HEK293 (cell line): ENCODE results near the gene CCDC57.

ENCODE experiments used
- BCL11B ChIP-seq: fragments of 450-650 bp; formaldehyde crosslinking; IDR thresholded peaks from 2 replicates; pipeline ENCODE4 v1.5.1; 2016; ENCODE audit warnings: low read depth, missing biosample characterization, missing genetic modification characterization
- CTCF ChIP-seq: fragments of 450-650 bp; formaldehyde crosslinking; IDR thresholded peaks from 2 replicates; pipeline ENCODE4 v1.5.1; 2016; ENCODE audit warnings: missing biosample characterization, missing genetic modification characterization
- GLIS1 ChIP-seq: fragments of 450-650 bp; formaldehyde crosslinking; IDR thresholded peaks from 2 replicates; pipeline ENCODE4 v1.5.1; 2016; ENCODE audit warnings: missing biosample characterization, missing genetic modification characterization
- GLIS2 ChIP-seq: fragments of 450-650 bp; formaldehyde crosslinking; IDR thresholded peaks from 2 replicates; pipeline ENCODE4 v1.5.1; 2016; ENCODE audit warnings: missing biosample characterization, missing genetic modification characterization
- KLF1 ChIP-seq: fragments of 450-650 bp; formaldehyde crosslinking; IDR thresholded peaks from 2 replicates; pipeline ENCODE4 v1.5.1; 2016; ENCODE audit warnings: missing biosample characterization, missing genetic modification characterization
- KLF10 ChIP-seq: fragments of 450-650 bp; IDR thresholded peaks from 2 replicates; pipeline ENCODE4 v1.5.1; 2018; ENCODE audit warnings: missing biosample characterization, mild to moderate bottlenecking, missing genetic modification characterization
- PRDM2 ChIP-seq: fragments of 450-650 bp; formaldehyde crosslinking; IDR thresholded peaks from 2 replicates; pipeline ENCODE4 v1.5.1; 2016; ENCODE audit warnings: missing biosample characterization, missing genetic modification characterization, borderline replicate concordance
- SETDB1 ChIP-seq: IDR thresholded peaks from one replicate; pipeline ENCODE4 v1.6.1; 2017; ENCODE audit warnings: mild to moderate bottlenecking, low read length, moderate library complexity, mixed read lengths; ENCODE audit not compliant: insufficient read length
- ZBTB48 ChIP-seq: fragments of 450-650 bp; formaldehyde crosslinking; IDR thresholded peaks from 2 replicates; pipeline ENCODE4 v1.5.1; 2016; ENCODE audit warnings: missing biosample characterization, missing genetic modification characterization
- ZEB2 ChIP-seq: fragments of 450-650 bp; formaldehyde crosslinking; IDR thresholded peaks from 2 replicates; pipeline ENCODE4 v1.5.1; 2016; ENCODE audit warnings: missing biosample characterization, missing genetic modification characterization
- ZFP41 ChIP-seq: fragments of 450-650 bp; formaldehyde crosslinking; IDR thresholded peaks from 2 replicates; pipeline ENCODE4 v1.5.1; 2016; ENCODE audit warnings: missing biosample characterization, missing genetic modification characterization, borderline replicate concordance
- ZIC2 ChIP-seq: fragments of 450-650 bp; formaldehyde crosslinking; IDR thresholded peaks from 2 replicates; pipeline ENCODE4 v1.5.1; 2016; ENCODE audit warnings: missing biosample characterization, missing genetic modification characterization
- ZNF174 ChIP-seq: fragments of 450-650 bp; formaldehyde crosslinking; IDR thresholded peaks from 2 replicates; pipeline ENCODE4 v1.5.0; 2017; ENCODE audit warnings: missing biosample characterization, mild to moderate bottlenecking, missing genetic modification characterization
- ZNF311 ChIP-seq: fragments of 450-650 bp; formaldehyde crosslinking; IDR thresholded peaks from 2 replicates; pipeline ENCODE4 v1.5.1; 2017; ENCODE audit warnings: missing biosample characterization, missing genetic modification characterization, borderline replicate concordance
- ZNF423 ChIP-seq: fragments of 450-650 bp; formaldehyde crosslinking; IDR thresholded peaks from 2 replicates; pipeline ENCODE4 v1.5.1; 2016; ENCODE audit warnings: missing biosample characterization, missing genetic modification characterization
- ZNF426 ChIP-seq: fragments of 450-650 bp; formaldehyde crosslinking; IDR thresholded peaks from 2 replicates; pipeline ENCODE4 v1.5.1; 2017; ENCODE audit warnings: missing biosample characterization, missing genetic modification characterization, mild to moderate bottlenecking, inconsistent platforms, moderate library complexity
- ZNF48 ChIP-seq: fragments of 450-650 bp; formaldehyde crosslinking; IDR thresholded peaks from 2 replicates; pipeline ENCODE4 v1.5.1; 2016; ENCODE audit warnings: missing biosample characterization, missing genetic modification characterization
- ZNF514 ChIP-seq: fragments of 450-650 bp; formaldehyde crosslinking; IDR thresholded peaks from 2 replicates; pipeline ENCODE4 v1.5.1; 2016; ENCODE audit warnings: missing biosample characterization, missing genetic modification characterization
- ZNF558 ChIP-seq: fragments of 450-650 bp; formaldehyde crosslinking; IDR thresholded peaks from 2 replicates; pipeline ENCODE4 v1.5.1; 2016; ENCODE audit warnings: missing biosample characterization, missing genetic modification characterization
- ZNF571 ChIP-seq: fragments of 450-650 bp; formaldehyde crosslinking; IDR thresholded peaks from 2 replicates; pipeline ENCODE4 v1.5.0; 2017; ENCODE audit warnings: missing biosample characterization, missing genetic modification characterization
- ZNF600 ChIP-seq: fragments of 450-650 bp; formaldehyde crosslinking; IDR thresholded peaks from 2 replicates; pipeline ENCODE4 v1.5.1; 2016; ENCODE audit warnings: missing biosample characterization, missing genetic modification characterization
- ZNF626 ChIP-seq: fragments of 450-650 bp; sonication (Bioruptor Pico); formaldehyde crosslinking; IDR thresholded peaks from 2 replicates; pipeline ENCODE4 v1.5.1; 2018; ENCODE audit warnings: missing biosample characterization, missing genetic modification characterization, inconsistent platforms
- ZNF707 ChIP-seq: fragments of 450-650 bp; formaldehyde crosslinking; IDR thresholded peaks from 2 replicates; pipeline ENCODE4 v1.5.1; 2016; ENCODE audit warnings: missing biosample characterization, missing genetic modification characterization
- TF ChIP-seq, protein P1 (sequence below): fragments of 450-650 bp; formaldehyde crosslinking; IDR thresholded peaks from 2 replicates; pipeline ENCODE4 v1.5.1; 2016; ENCODE audit warnings: missing biosample characterization, missing genetic modification characterization
- TF ChIP-seq, protein P2 (sequence below): fragments of 450-650 bp; formaldehyde crosslinking; IDR thresholded peaks from 2 replicates; pipeline ENCODE4 v1.5.1; 2016; ENCODE audit warnings: missing biosample characterization, missing genetic modification characterization

Gene CCDC57

DNA sequence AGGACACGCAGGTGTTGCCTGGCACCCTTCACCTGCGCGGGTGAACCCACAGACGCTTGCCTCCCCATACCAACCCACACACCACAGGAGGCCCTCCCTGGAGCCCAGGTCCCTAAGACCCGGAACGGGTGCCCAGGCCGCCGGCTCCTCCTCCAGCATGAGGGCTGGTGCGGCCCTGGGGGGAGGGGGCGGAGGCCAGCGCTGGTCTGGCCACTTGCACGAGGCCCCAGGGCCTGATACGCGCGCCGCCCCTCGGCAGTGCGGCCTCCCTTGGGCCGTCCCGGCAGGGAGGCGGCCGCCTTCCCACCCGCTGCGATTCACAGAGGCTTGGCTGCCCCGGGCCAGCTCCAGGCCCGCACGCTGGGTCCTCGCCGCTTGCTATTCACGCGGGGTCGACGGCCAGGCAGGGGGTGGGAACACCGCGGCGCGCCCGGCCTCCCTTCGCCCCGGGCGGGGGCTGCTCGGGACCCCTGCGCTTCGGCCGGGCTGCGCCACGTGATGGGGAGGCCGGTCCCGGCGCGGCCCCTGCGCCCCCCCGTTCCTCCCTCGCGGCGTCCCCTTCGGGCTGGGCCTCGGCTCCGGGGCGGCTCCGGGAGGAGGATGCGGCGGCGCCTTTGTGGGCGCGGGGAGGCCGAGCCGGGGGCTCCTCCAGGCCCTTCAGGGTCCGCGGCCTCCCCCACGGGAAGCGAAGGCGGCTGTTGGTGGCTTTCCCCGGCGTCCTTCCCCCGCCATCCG, 115.3 kb downstream of the CCDC57 start (continued):
- TF ChIP-seq PRDM2 (no peak; the same call in 1 of the 2 replicates), ZNF48 (tag by site-specific recombination) (no peak), KLF10 (peak; percentile 28; the same call in 1 of the 2 replicates), SETDB1 (no peak), ZNF571 (tag by site-specific recombination) (no peak), BCL11B (tag by site-specific recombination) (0 out of 2 replicates have a peak, but pooled peaks have one; percentile 35), ZNF626 (tag by site-specific recombination) (no peak), CTCF (tag by site-specific recombination) (no peak), ZNF426 (tag by site-specific recombination) (no peak), ZNF707 (tag by site-specific recombination) (no peak), ZIC2 (tag by site-specific recombination) (peak; percentile 99), GLIS2 (tag by site-specific recombination) (peak; percentile 92), KLF1 (tag by site-specific recombination) (no peak; the same call in 1 of the 2 replicates), ZBTB48 (tag by site-specific recombination) (peak; percentile 78), ZNF174 (tag by site-specific recombination) (no peak), ZFP41 (tag by site-specific recombination) (no peak), ZEB2 (peak; percentile 31), ZNF311 (tag by site-specific recombination) (no peak), ZNF423 (tag by site-specific recombination) (peak; percentile 78; the same call in 1 of the 2 replicates), ZNF558 (tag by site-specific recombination) (no peak), GLIS1 (tag by site-specific recombination) (peak; percentile 96), ZNF600 (tag by site-specific recombination) (peak; percentile 56), ZNF514 (tag by site-specific recombination) (no peak)
- TF ChIP-seq, protein P1, sequence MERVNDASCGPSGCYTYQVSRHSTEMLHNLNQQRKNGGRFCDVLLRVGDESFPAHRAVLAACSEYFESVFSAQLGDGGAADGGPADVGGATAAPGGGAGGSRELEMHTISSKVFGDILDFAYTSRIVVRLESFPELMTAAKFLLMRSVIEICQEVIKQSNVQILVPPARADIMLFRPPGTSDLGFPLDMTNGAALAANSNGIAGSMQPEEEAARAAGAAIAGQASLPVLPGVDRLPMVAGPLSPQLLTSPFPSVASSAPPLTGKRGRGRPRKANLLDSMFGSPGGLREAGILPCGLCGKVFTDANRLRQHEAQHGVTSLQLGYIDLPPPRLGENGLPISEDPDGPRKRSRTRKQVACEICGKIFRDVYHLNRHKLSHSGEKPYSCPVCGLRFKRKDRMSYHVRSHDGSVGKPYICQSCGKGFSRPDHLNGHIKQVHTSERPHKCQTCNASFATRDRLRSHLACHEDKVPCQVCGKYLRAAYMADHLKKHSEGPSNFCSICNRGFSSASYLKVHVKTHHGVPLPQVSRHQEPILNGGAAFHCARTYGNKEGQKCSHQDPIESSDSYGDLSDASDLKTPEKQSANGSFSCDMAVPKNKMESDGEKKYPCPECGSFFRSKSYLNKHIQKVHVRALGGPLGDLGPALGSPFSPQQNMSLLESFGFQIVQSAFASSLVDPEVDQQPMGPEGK: peak; percentile 56; the same call in 1 of the 2 replicates
- TF ChIP-seq, protein P2, sequence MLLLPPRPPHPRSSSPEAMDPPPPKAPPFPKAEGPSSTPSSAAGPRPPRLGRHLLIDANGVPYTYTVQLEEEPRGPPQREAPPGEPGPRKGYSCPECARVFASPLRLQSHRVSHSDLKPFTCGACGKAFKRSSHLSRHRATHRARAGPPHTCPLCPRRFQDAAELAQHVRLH (tag by site-specific recombination): no peak
